GM12892 (cell line): Measurements from ENCODE around the gene RPIA. TPM values are rescaled to one million over a fixed set of nuclear protein-coding genes. Genes with fewer than 3 reads are reported as not detected.
A peak's percentile ranks its signal among the peaks of the same experiment; 100 is the strongest.
"Not testable (repeated sequence)": the region's sequence is repeated elsewhere in the genome, so short reads cannot be mapped to it uniquely, and the experiment has no call there.

Experiments used
- DNase-seq: peaks from one replicate; pipeline ENCODE4 v3.0.0; 2011; ENCODE audit not compliant: insufficient read length
- FAIRE-seq: peaks from 2 replicates; lab custom pipeline; 2011; peaks lifted over from hg19 to GRCh38; lab: Jason Lieb, UNC
- POLR2A ChIP-seq: IDR thresholded peaks from 2 replicates; pipeline ENCODE4 v1.6.1; 2011; ENCODE audit warnings: low read depth, low read length, control low read depth
- POLR2AphosphoS5 ChIP-seq: IDR thresholded peaks from 2 replicates; pipeline ENCODE4 v1.6.1; 2011; ENCODE audit warnings: low read depth, low read length, control low read depth
- TAF1 ChIP-seq: IDR thresholded peaks from 2 replicates; pipeline ENCODE4 v1.6.1; 2011; ENCODE audit warnings: low read depth, mild to moderate bottlenecking, control low read depth, low read length, borderline replicate concordance
- polyA plus RNA-seq: library from polyadenylated mRNA; unstranded; fragments of >200 nt; gene quantifications from one replicate; pipeline ENCODE4 v1.2.1, GENCODE V29; 2012; ENCODE audit warnings: missing spikeins, inconsistent platforms; ENCODE audit not compliant: missing spikeins

RPIA gene
- polyA plus RNA-seq: 41.7 TPM

DNA sequence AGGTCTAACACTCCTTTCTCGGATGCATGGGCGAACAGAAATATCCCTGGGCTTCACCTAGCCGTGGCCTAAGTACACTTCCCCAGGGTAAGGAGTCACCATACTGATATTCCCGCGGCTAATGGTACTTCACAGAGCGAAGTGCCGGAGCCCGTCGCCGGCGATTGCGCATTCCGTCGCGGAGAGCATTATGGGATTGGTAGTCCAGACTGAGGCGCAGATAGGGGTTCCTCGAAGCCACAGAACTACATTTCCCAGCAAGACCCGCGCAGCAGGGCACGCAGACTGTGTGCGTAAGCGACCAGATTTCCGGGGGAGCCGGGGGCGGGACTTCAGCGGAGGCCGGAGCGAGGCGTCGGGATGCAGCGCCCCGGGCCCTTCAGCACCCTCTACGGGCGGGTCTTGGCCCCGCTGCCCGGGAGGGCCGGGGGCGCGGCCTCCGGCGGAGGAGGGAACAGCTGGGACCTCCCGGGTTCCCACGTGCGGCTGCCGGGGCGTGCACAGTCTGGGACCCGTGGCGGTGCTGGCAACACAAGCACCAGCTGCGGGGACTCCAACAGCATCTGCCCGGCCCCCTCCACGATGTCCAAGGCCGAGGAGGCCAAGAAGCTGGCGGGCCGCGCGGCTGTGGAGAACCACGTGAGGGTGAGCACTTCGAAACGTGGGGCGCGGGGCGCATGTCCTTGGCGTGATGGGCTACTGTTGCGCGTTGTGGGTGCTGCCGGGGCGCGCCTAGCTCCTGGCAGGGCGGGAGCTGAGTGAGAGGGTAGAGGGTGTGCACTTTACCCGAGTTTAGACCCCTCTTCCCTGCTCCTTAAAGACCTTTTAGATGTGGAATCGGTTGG is at the start of gene RPIA:
Gene RPIA, plus strand, starts transcription at position 335 of the 845 bp plus-strand sequence. Its CDS starts 26 bp downstream, at position 361.
- TF ChIP-seq TAF1 (peak; percentile 65; the same call in 1 of the 2 replicates), POLR2AphosphoS5 (peak; percentile 83), POLR2A (peak; percentile 84)
- DNase-seq (peak; percentile 87), FAIRE-seq (peak; percentile 96)

GRCh38 chr2:88642278-88642677 is 49.2 kb upstream of the RPIA start:
- DNase-seq (no peak), FAIRE-seq (no peak)
- no peak for TF ChIP-seq POLR2A

DNA sequence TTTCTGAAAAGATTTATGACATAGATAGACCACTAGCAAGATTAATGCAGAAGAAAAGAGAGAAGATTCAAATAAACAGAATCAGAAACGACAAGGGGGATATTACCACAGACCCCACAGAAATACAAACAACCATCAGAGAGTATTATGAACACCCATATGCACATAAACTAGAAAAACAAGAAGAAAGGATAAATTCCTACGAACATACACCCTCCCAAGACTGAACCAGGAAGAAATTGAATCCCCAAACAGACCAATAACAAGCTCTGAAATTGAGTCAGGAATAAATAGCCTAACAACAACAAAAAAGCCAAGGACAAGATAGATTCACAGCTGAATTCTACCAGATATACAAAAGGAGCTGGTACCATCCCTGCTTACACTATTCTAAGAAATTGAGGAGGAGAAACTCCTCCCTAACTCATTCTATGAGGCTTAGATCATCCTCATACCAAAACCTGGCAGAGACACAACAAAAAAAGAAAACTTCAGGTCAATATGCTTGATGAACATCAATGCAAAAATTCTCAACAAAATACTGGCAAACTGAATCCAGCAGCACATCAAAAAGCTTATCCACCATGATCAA is 46.1 kb upstream of the RPIA start:
- FAIRE-seq: not testable (repeated sequence)

GRCh38 chr2:88651646-88652045 is 39.8 kb upstream of the RPIA start:
- no peak for FAIRE-seq
- no peak for DNase-seq
- TF ChIP-seq TAF1: no peak
- TF ChIP-seq POLR2AphosphoS5: no peak
- no peak for TF ChIP-seq POLR2A

More for the DNA sequence above, 46.1 kb upstream of the RPIA start:
- DNase-seq: not testable (repeated sequence)

- FAIRE-seq (no peak), DNase-seq (no peak)
- TF ChIP-seq POLR2A (no peak), POLR2AphosphoS5 (no peak), TAF1 (no peak)
These were observed 36.8 kb upstream of the RPIA start for GRCh38 chr2:88654714-88655113.

GRCh38 chr2:88656690-88657089 is 34.8 kb upstream of the RPIA start:
- TF ChIP-seq POLR2AphosphoS5: no peak
- FAIRE-seq: no peak
- DNase-seq: no peak

- no peak for DNase-seq
- FAIRE-seq: no peak
- TF ChIP-seq TAF1 (no peak), POLR2AphosphoS5 (no peak), POLR2A (no peak)
These were observed 34.3 kb upstream of the RPIA start for GRCh38 chr2:88657131-88657530.

- no peak for TF ChIP-seq POLR2A
- TF ChIP-seq TAF1: no peak
- no peak for TF ChIP-seq POLR2AphosphoS5
- FAIRE-seq: no peak
- no peak for DNase-seq
These were observed 33.1 kb upstream of the RPIA start for GRCh38 chr2:88658326-88658725.

- no peak for DNase-seq
- no peak for FAIRE-seq
- TF ChIP-seq POLR2AphosphoS5: no peak
- no peak for TF ChIP-seq TAF1
- no peak for TF ChIP-seq POLR2A
These were observed 32.5 kb upstream of the RPIA start for GRCh38 chr2:88658881-88659537.

DNA sequence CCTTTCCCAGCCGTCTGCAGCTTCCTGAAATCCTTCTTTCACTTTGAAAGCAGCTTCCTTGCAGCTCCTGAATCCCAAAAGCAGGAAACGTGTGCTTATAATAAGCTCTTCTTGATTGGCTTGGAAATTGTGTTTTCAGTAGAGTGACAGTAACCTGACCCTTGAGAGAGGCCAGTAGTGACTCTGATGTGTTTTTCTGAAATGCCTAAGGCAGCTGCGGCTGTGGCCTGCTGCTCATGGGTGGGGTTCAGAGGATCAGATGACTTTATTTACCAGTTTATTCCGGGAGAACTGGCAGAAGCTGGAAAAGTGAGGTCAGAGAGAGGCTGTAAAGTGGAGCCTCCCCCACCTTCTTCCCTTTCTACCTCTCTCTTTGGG is 31.9 kb upstream of the RPIA start:
- DNase-seq (no peak), FAIRE-seq (no peak)
- no peak for TF ChIP-seq POLR2A
- no peak for TF ChIP-seq POLR2AphosphoS5
- TF ChIP-seq TAF1: no peak

DNA sequence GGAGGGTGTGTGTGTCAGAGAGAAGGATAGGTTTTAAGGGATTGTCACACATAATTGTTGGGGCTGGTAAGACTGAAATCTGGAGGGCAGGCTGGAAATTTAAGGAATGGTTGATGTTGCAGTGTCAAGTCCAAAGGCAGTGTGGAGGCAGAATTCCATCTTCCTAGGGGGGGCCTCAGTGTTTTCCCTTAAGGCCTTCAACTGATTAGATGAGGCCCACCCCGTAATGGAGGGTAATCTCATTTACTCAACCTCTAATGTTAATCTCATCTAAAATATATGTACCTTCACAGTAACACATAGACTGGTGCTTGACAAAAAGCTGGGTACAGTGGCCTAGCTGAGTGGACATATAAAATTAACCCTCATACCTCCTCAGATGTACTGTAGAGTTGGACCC is 30.9 kb upstream of the RPIA start:
- FAIRE-seq (no peak), DNase-seq (no peak)
- TF ChIP-seq TAF1 (no peak), POLR2A (no peak), POLR2AphosphoS5 (no peak)

DNA sequence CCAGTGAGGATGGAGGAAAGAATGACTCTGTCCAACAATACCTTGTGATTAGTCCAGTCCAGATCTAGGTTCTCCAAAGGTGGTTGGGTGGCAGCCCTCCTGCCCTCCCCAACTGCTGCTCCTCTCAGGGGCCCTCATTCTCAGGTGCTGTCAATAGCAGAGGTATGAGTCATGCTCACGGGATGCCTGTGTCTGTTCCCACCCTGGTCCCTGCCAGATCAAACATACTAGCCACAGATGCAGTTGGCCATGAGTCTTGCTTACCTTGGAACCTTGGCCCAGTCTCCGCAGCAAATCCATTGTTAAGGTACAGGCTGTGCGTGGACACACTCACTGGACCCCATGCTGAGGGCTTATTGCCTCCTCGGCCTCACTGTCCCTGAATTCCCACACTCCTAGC is 24.9 kb upstream of the RPIA start:
- DNase-seq (no peak), FAIRE-seq (no peak)
- TF ChIP-seq POLR2AphosphoS5 (no peak), POLR2A (no peak), TAF1 (no peak)
